Measurements from ENCODE around the gene TSTD1.

The TSTD1 gene

GRCh38 chr1:161045736-161046604 lies 7.2 kb upstream of the TSTD1 start, which contains the start of gene USF1:
Gene USF1, minus strand, starts transcription at chr1:161045977. Its CDS starts 2,702 bp downstream, at chr1:161043275.
- Histone ChIP-seq H3K36me3 (ENCODE audit: control insufficient read depth, insufficient read depth, low read length) (peaks cover 35% of the 10 kb centered on the region), H3K27me3 (replicated peaks; ENCODE audit: control insufficient read depth, insufficient read depth, low read length) (no peaks in the 10 kb centered on the region), H3K4me3 (replicated peaks; ENCODE audit: low read depth, low read length) (peak within 1 kb of the TSS; percentile 93)
- no peak for TF ChIP-seq CTCF (IDR thresholded peaks at IDR 0.05; ENCODE audit: insufficient read depth, low read length, poor library complexity, severe bottlenecking)
- peak; percentile 93 for DNase-seq (ENCODE audit: extremely low read depth, insufficient read length)

- TF ChIP-seq CTCF (IDR thresholded peaks at IDR 0.05; ENCODE audit: insufficient read depth, low read length, poor library complexity, severe bottlenecking) = no peak
- Histone ChIP-seq H3K27me3 (replicated peaks; ENCODE audit: control insufficient read depth, insufficient read depth, low read length) (no peaks in the 10 kb centered on the region), H3K36me3 (ENCODE audit: control insufficient read depth, insufficient read depth, low read length) (peaks cover 39% of the 10 kb centered on the region), H3K4me3 (replicated peaks; ENCODE audit: low read depth, low read length) (peak overlapping the region; percentile 93)
- DNase-seq (ENCODE audit: extremely low read depth, insufficient read length) = peak; percentile 76
These were observed 6.4 kb upstream of the TSTD1 start for GRCh38 chr1:161044908-161045735.

GRCh38 chr1:161044535-161044907 lies 5.8 kb upstream of the TSTD1 start:
- Histone ChIP-seq H3K36me3 (ENCODE audit: control insufficient read depth, insufficient read depth, low read length) (peaks cover 39% of the 10 kb centered on the region), H3K27me3 (replicated peaks; ENCODE audit: control insufficient read depth, insufficient read depth, low read length) (no peaks in the 10 kb centered on the region), H3K4me3 (replicated peaks; ENCODE audit: low read depth, low read length) (peak overlapping the region; percentile 93)
- no peak for TF ChIP-seq CTCF (IDR thresholded peaks at IDR 0.05; ENCODE audit: insufficient read depth, low read length, poor library complexity, severe bottlenecking)
- DNase-seq (ENCODE audit: extremely low read depth, insufficient read length) = no peak

GRCh38 chr1:161039546-161039945 lies 782 bp upstream of the TSTD1 start:
- TF ChIP-seq CTCF (IDR thresholded peaks at IDR 0.05; ENCODE audit: insufficient read depth, low read length, poor library complexity, severe bottlenecking) = no peak
- H3K4me3 ChIP-seq (replicated peaks; ENCODE audit: low read depth, low read length) = no peak overlapping the region
- H3K36me3 ChIP-seq (ENCODE audit: control insufficient read depth, insufficient read depth, low read length) = peaks cover 25% of the 10 kb centered on the region
- H3K27me3 ChIP-seq (replicated peaks; ENCODE audit: control insufficient read depth, insufficient read depth, low read length) = no peaks in the 10 kb centered on the region
- no peak for DNase-seq (ENCODE audit: extremely low read depth, insufficient read length)

GRCh38 chr1:161039154-161039545 lies 386 bp upstream of the TSTD1 start:
- H3K27me3 ChIP-seq (replicated peaks; ENCODE audit: control insufficient read depth, insufficient read depth, low read length) = no peaks in the 10 kb centered on the region
- peaks cover 25% of the 10 kb centered on the region for H3K36me3 ChIP-seq (ENCODE audit: control insufficient read depth, insufficient read depth, low read length)
- peak overlapping the region; percentile 84 for H3K4me3 ChIP-seq (replicated peaks; ENCODE audit: low read depth, low read length)
- no peak for TF ChIP-seq CTCF (IDR thresholded peaks at IDR 0.05; ENCODE audit: insufficient read depth, low read length, poor library complexity, severe bottlenecking)
- no peak for DNase-seq (ENCODE audit: extremely low read depth, insufficient read length)
